Astrocyte (in vitro differentiated cells and primary cell): Measurements from ENCODE around the gene TTBK2. TPM values are rescaled to one million over a fixed set of nuclear protein-coding genes. Genes with fewer than 3 reads are reported as not detected.

Experiments used
- DNase-seq: peaks from one replicate; pipeline ENCODE4 v3.0.0-alpha.2; 2010; ENCODE audit warnings: low read depth
- FAIRE-seq: peaks from 2 replicates; lab custom pipeline; 2011; peaks lifted over from hg19 to GRCh38; lab: Jason Lieb, UNC
- H2AFZ ChIP-seq: 2 replicates; pipeline ENCODE4 v1.6.0; 2012; ENCODE audit warnings: low read depth, low read length, inconsistent platforms
- H3K27ac ChIP-seq: 2 replicates; pipeline ENCODE4 v1.5.1; 2011; ENCODE audit warnings: low read depth, low read length, inconsistent platforms
- H3K27me3 ChIP-seq: 2 replicates; pipeline ENCODE4 v1.6.0; 2011; ENCODE audit warnings: low read length, inconsistent platforms; ENCODE audit not compliant: insufficient read depth
- H3K36me3 ChIP-seq: 2 replicates; pipeline ENCODE4 v1.5.1; 2011; ENCODE audit warnings: low read length, inconsistent platforms; ENCODE audit not compliant: insufficient read depth
- H3K4me1 ChIP-seq: 2 replicates; pipeline ENCODE4 v1.5.1; 2011; ENCODE audit warnings: low read length, inconsistent platforms; ENCODE audit not compliant: insufficient read depth
- H3K4me2 ChIP-seq: 2 replicates; pipeline ENCODE4 v1.6.0; 2012; ENCODE audit warnings: low read length, inconsistent platforms
- H3K4me3 ChIP-seq: 2 replicates; pipeline ENCODE4 v1.5.1; 2011; ENCODE audit warnings: low read depth, mild to moderate bottlenecking, low read length, inconsistent platforms; ENCODE audit not compliant: insufficient read depth
- H3K79me2 ChIP-seq: 2 replicates; pipeline ENCODE4 v1.6.0; 2012; ENCODE audit warnings: mild to moderate bottlenecking, low read length, inconsistent platforms; ENCODE audit not compliant: insufficient read depth
- H3K9ac ChIP-seq: 2 replicates; pipeline ENCODE4 v1.6.0; 2012; ENCODE audit warnings: mild to moderate bottlenecking, low read length, inconsistent platforms
- H3K9me3 ChIP-seq: 2 replicates; pipeline ENCODE4 v1.5.1; 2012; ENCODE audit warnings: low read depth, mild to moderate bottlenecking, low read length, inconsistent platforms; ENCODE audit not compliant: insufficient read depth
- H4K20me1 ChIP-seq: 2 replicates; pipeline ENCODE4 v1.6.0; 2012; ENCODE audit warnings: low read length, inconsistent platforms; ENCODE audit not compliant: insufficient read depth
- H3K27ac Mint-ChIP-seq: one replicate; pipeline ENCODE4 v1.8.0; 2021; ENCODE audit warnings: mild to moderate bottlenecking, mixed read lengths; ENCODE audit not compliant: unreplicated experiment
- H3K27me3 Mint-ChIP-seq: one replicate; pipeline ENCODE4 v1.8.0; 2021; ENCODE audit warnings: low read depth, mixed read lengths; ENCODE audit not compliant: unreplicated experiment
- H3K36me3 Mint-ChIP-seq: one replicate; pipeline ENCODE4 v1.8.0; 2021; ENCODE audit warnings: low read depth, mixed read lengths; ENCODE audit not compliant: unreplicated experiment
- H3K4me1 Mint-ChIP-seq: one replicate; pipeline ENCODE4 v1.8.0; 2021; ENCODE audit warnings: low read depth, mixed read lengths; ENCODE audit not compliant: unreplicated experiment
- H3K4me3 Mint-ChIP-seq: one replicate; pipeline ENCODE4 v1.8.0; 2021; ENCODE audit warnings: mild to moderate bottlenecking, moderate library complexity, mixed read lengths; ENCODE audit not compliant: unreplicated experiment
- H3K9me3 Mint-ChIP-seq: one replicate; pipeline ENCODE4 v1.8.0; 2021; ENCODE audit warnings: mild to moderate bottlenecking, mixed read lengths; ENCODE audit not compliant: unreplicated experiment
- CTCF ChIP-seq: IDR thresholded peaks from 2 replicates; pipeline ENCODE4 v1.5.1; 2011; ENCODE audit warnings: low read depth, mild to moderate bottlenecking, inconsistent platforms, low read length, moderate library complexity; ENCODE audit not compliant: insufficient read depth
- EZH2 ChIP-seq: IDR thresholded peaks from 2 replicates; pipeline ENCODE4 v1.6.1; 2012; ENCODE audit warnings: mild to moderate bottlenecking, low read length, inconsistent platforms; ENCODE audit not compliant: insufficient read depth
- total RNA-seq: library from RNA; stranded (reverse); gene quantifications from 2 replicates; pipeline ENCODE4 v1.2.1, GENCODE V29; 2021

TTBK2 gene
- total RNA-seq, 1 donor from 2014 or later = 14.8 TPM

- Histone ChIP-seq H3K36me3 (peaks cover 2% of the 10 kb centered on the region), H2AFZ (no peak overlapping the region), H3K9ac (peak overlapping the region; percentile 7), H3K27ac (no peak overlapping the region), H3K79me2 (no peaks in the 10 kb centered on the region), H3K4me2 (no peak overlapping the region), H3K27me3 (no peaks in the 10 kb centered on the region), H3K9me3 (no peaks in the 10 kb centered on the region), H3K4me3 (no peak overlapping the region), H4K20me1 (no peaks in the 10 kb centered on the region), H3K4me1 (peaks cover 3% of the 10 kb centered on the region)
- FAIRE-seq (no peak), DNase-seq (no peak)
- Mint-ChIP-seq H3K4me1 (peaks cover 9% of the 10 kb centered on the region), H3K36me3 (peaks cover 13% of the 10 kb centered on the region), H3K27me3 (no peaks in the 10 kb centered on the region), H3K9me3 (no peaks in the 10 kb centered on the region), H3K4me3 (no peak overlapping the region), H3K27ac (peak overlapping the region; percentile 64)
- TF ChIP-seq CTCF (peak; percentile 3), EZH2 (no peak)
Measured at GRCh38 chr15:42796955-42797782, 123.4 kb downstream of the TTBK2 start.

DNA sequence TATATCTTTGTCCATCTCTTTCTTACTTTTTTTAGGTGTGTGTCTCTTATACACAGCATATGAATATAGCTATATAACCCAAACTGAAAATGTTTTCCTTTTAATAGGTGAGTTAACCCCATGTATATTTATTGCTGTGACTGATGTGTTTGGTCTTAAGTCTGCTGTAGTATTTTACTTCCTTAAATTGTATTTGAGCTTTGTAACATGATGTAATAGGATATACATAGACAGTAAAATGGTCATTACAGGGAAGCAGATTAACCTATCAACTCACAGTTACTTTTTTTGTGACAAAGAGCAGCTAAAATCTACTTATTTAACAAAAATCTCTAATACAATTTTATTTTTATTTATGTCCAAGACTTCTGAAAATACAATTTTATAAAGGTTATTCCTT, 131.9 kb downstream of the TTBK2 start:
- Histone ChIP-seq H3K4me1 (no peaks in the 10 kb centered on the region), H3K27me3 (no peaks in the 10 kb centered on the region), H3K36me3 (no peaks in the 10 kb centered on the region), H3K4me3 (no peak overlapping the region), H3K4me2 (no peak overlapping the region), H3K79me2 (no peaks in the 10 kb centered on the region), H3K9me3 (no peaks in the 10 kb centered on the region), H3K27ac (no peak overlapping the region), H3K9ac (no peak overlapping the region), H4K20me1 (no peaks in the 10 kb centered on the region), H2AFZ (no peak overlapping the region)
- no peak overlapping the region for H3K4me3 Mint-ChIP-seq
- TF ChIP-seq EZH2 (no peak), CTCF (no peak)
- no peaks in the 10 kb centered on the region for H3K27me3 Mint-ChIP-seq
- no peaks in the 10 kb centered on the region for H3K4me1 Mint-ChIP-seq
- no peak for DNase-seq
- no peak overlapping the region for H3K27ac Mint-ChIP-seq
- FAIRE-seq = no peak
- H3K9me3 Mint-ChIP-seq = no peaks in the 10 kb centered on the region
- H3K36me3 Mint-ChIP-seq = peaks cover 3% of the 10 kb centered on the region

GRCh38 chr15:42786978-42787377, 133.6 kb downstream of the TTBK2 start:
- no peak for FAIRE-seq
- Histone ChIP-seq H3K27me3 (no peaks in the 10 kb centered on the region), H3K4me2 (no peak overlapping the region), H3K9ac (no peak overlapping the region), H3K4me3 (no peak overlapping the region), H3K79me2 (no peaks in the 10 kb centered on the region), H3K9me3 (no peaks in the 10 kb centered on the region), H4K20me1 (no peaks in the 10 kb centered on the region), H2AFZ (no peak overlapping the region), H3K4me1 (no peaks in the 10 kb centered on the region), H3K27ac (no peak overlapping the region), H3K36me3 (no peaks in the 10 kb centered on the region)
- Mint-ChIP-seq H3K9me3 (no peaks in the 10 kb centered on the region), H3K4me1 (no peaks in the 10 kb centered on the region), H3K27ac (no peak overlapping the region), H3K27me3 (no peaks in the 10 kb centered on the region), H3K36me3 (peaks cover 6% of the 10 kb centered on the region), H3K4me3 (no peak overlapping the region)
- DNase-seq = no peak
- TF ChIP-seq EZH2 (no peak), CTCF (no peak)
